NCI-H2171 (cell line): ENCODE data around the gene CILP2.
A peak's percentile ranks its signal among the peaks of the same experiment; 100 is the strongest.

Experiments
- DNase-seq: peaks from one replicate; lab custom pipeline; 2025; lab: John Stamatoyannopoulos, UW

Gene CILP2, protein sequence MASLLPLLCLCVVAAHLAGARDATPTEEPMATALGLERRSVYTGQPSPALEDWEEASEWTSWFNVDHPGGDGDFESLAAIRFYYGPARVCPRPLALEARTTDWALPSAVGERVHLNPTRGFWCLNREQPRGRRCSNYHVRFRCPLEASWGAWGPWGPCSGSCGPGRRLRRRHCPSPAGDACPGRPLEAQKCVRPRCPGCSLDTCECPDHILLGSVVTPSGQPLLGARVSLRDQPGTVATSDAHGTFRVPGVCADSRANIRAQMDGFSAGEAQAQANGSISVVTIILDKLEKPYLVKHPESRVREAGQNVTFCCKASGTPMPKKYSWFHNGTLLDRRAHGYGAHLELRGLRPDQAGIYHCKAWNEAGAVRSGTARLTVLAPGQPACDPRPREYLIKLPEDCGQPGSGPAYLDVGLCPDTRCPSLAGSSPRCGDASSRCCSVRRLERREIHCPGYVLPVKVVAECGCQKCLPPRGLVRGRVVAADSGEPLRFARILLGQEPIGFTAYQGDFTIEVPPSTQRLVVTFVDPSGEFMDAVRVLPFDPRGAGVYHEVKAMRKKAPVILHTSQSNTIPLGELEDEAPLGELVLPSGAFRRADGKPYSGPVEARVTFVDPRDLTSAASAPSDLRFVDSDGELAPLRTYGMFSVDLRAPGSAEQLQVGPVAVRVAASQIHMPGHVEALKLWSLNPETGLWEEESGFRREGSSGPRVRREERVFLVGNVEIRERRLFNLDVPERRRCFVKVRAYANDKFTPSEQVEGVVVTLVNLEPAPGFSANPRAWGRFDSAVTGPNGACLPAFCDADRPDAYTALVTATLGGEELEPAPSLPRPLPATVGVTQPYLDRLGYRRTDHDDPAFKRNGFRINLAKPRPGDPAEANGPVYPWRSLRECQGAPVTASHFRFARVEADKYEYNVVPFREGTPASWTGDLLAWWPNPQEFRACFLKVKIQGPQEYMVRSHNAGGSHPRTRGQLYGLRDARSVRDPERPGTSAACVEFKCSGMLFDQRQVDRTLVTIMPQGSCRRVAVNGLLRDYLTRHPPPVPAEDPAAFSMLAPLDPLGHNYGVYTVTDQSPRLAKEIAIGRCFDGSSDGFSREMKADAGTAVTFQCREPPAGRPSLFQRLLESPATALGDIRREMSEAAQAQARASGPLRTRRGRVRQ

DNA sequence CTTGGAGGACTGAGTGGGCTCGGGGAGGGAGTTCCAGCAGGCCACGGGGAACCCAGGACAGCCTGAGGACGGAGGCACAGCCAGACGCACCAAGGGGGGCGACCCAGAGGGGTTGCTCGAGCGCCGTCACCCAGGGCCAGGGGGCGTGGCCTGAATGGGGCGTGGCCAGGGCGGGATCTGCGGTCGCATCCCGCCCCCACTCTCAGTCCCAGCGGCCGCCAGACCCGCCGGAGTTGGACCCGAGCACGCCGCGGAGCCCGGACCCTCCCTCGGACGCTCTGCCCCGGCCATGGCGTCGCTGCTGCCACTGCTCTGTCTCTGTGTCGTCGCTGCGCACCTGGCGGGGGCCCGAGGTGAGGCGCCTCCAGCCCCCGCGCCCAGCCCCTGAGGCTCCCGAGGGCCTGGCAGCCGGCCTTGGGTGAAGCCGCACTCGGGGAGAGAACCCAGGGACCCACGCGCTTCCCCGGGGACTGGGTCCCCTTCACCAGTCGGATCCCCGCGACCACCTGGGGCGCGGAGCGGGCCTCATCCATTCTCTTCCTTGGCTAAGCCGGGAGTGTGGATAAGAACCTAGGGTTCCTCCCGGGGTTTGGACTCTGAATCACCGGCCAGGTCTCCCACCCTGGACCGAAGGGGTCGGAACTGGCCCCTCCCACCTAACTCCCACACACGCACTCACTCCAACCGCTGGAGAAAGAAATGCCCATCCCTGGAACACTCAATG, at the start of gene CILP2:
Gene CILP2, plus strand, starts transcription at position 205 of the 724 bp plus-strand sequence. Its CDS starts 85 bp downstream, at position 290.
- DNase-seq: peak; percentile 23

GRCh38 chr19:19488875-19489690, 49.0 kb upstream of the CILP2 start:
- DNase-seq: peak; percentile 59

DNA sequence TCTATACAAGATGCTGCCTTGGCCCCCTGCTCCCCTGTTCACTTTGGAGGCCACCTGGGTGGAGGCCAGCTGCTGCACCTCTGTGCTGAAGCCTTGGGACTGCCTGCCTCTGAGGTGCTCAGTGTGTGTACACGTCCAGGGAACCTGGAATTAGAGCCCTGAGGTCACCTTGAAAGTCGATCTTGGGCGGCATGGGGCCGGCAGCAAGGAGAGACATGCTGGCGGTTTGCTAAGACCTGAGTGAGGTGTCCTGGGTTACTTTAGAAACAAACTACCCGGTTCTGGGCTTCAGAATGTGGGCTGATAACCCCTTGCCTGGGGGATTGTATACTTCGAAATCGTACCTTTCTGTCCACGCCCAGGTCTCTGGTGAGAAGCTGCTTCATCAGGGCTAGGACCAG, 48.3 kb upstream of the CILP2 start:
- no peak for DNase-seq

- peak; percentile 51 for DNase-seq
Measured at GRCh38 chr19:19490214-19490968, 47.7 kb upstream of the CILP2 start.

DNA sequence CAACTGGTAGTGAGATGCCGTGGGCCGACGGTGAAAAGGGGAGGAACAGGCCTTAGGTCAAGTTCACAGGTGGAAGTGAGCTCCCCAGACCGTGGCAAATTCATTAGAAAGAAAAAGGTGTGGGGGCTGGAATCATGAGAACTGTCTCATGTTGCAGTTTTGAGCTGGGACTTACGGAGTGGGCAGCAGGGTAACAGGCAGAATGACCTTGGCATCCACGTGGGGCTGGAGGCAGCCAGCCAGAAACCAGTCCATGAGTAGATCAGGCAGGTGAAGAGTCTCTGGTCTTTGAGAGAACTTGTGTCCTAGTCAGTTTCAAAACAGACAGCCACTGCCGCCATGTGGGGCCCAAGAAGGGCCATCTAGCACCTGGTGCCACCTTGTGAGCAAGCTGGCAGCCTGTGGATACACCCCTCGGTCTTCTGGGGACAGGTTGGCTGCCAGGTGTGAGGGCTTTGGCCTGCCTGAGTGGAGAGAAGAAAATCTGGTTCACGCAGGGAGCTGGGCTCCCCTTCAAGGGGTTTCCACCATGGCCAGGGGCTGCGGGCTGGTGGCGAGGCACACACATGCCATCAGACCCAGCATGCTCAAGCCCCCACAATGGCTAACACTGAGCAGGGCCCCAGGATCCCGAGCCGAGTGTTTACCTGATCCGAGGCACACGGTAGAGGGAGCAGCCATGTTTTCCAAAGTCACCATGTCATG, 46.6 kb upstream of the CILP2 start:
- no peak for DNase-seq

DNA sequence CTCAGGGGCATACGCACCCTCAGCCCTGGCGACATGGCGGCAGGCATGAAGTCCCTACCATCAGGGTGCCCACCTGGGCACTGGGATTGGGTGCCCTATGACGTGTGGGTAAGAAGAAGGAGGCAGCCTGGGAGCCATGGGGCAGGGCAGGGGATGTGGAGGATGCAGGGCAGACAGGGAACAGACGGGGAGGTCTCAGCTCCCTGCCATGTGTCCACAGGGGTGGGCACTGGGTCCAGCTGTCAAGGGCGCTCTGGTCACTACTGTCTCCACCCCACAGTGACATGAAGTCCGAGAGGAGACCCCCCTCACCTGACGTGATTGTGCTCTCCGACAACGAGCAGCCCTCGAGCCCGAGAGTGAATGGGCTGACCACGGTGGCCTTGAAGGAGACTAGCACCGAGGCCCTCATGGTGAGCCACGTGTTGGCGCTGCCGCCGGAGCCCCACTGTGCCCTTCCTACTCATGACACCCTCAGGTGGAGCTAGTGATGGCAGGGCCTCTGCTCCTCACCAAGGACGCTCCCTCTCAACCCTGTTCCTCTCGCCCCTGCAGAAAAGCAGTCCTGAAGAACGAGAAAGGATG, 45.9 kb upstream of the CILP2 start:
- DNase-seq: no peak

DNA sequence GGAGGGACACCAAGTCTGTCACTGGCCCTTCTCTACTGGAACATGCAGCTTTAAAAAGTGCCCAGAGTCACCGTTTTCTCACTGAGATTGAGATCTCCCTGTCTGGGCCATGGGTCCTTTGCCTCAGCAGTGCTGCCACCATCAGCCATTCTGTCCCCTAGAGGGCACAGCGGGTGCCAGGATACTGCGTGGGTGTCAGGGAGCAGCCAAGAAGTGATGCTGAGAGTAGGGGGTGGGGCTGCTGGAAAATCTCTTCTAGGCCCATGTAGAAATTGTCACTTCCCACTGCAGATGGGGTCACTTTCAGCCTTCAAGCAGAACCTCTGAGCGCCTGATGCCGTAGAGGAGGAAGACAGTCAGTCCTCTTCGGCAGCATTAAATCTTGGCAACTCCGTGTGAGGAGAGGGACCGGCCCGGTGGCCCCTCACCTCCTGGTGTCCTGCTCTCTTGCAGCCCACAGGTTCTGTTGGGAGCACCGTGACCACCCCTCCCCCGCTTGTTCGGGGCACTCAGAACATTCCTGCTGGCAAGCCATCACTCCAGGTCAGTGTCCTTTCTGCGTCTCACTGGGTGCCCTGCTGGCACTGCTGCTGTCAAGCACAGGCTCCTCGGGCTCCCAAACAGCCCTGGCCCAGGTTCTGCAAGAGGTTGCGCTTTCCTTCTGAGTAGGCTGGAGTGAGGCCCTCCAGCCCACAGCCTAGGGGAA, 44.1 kb upstream of the CILP2 start:
- DNase-seq: no peak

DNA sequence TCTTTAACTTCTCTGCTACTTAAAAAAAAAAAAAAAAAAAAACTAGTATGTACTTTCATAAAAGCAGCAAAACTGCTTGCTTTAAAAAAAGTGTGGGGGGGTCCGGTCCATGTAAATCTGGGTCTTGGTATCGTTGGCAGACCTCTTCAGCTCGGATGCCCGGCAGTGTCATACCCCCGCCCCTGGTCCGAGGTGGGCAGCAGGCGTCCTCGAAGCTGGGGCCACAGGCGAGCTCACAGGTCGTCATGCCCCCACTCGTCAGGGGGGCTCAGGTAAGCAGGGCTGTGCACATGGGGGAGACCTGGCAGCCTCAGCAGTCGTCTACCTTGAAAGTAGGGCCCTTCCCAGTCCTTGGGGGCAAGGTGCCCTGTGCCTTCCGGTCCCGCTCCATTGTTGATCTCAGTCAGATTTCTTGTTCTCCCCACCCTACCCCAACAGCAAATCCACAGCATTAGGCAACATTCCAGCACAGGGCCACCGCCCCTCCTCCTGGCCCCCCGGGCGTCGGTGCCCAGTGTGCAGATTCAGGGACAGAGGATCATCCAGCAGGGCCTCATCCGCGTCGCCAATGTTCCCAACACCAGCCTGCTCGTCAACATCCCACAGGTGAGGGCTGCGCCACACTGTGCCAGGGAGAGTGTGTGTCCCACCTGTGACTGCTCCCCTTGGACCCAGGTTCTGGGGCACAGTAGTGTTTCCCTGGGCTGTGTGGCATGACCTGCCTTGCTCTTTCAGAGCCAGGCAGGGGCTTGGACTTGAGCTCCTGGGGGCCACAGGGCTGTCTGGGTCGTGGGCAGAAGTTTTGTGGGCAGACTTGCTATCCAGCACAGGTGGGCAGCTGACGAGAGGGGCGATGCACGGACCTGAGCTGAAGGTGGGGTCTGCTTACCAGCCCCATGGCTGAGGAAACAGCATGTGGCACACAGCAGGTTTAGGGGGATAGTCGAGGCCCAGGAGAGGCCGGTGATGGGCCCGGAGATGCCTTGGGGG, 42.2 kb upstream of the CILP2 start:
- DNase-seq: no peak

DNA sequence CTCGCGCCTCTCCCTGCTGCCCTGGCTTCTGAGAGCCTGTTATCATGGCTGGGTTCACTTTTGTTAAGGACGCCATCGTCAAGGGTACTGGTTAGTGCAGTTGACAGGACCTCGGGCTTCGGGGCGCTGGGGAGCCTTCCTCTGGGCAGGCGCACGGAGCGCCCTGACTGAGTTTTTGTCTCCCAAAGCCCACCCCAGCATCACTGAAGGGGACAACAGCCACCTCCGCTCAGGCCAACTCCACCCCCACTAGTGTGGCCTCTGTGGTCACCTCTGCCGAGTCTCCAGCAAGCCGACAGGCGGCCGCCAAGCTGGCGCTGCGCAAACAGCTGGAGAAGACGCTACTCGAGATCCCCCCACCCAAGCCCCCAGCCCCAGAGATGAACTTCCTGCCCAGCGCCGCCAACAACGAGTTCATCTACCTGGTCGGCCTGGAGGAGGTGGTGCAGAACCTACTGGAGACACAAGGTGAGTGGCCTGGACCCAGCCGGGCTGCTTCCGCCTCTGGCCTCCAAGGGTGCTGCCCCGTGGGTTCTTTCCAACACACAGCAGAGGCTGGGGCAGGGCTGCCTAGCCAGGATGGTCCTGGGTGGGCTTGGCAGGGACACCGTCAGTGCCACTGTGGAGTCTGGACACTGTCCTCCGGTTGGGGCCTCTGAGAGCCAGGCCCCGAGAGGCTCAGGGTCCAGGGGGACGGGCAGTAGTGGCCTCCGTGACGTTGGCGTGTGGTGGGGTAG, 39.6 kb upstream of the CILP2 start:
- DNase-seq: no peak

DNA sequence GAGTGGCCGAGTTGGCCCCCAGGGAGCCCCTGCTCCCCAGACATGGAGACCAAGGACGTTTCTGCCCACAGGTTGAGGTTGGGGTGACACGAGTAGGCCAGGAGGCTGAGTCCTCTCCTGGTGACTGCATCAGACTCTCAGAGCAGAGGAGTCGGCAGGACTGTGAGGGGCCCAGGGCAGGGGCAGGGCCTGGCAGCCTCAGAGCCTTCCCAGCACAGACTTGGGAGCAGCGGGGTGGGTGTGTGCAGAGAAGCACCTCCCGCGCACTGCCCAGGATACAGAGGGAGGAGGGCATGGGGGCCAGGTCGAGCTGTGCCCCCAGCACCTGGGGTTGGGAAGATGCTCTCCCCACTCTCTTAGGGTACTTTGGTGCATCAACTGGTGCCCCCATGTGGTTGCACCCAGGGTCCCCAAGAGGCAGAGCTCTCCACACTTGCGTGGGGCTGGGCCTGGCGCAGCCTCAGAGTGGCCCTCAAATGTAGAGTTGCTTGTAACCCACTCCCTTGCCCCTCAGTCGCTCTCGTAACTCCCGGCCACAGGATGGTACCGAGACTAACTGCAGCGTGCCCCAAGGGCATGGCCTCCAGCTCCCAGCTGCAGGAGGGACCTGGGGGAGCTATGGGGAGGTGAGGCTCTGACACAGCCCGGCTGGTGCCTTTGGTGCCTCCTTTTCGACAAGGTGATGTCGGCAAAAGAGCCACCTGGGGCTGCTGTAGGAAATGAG, 38.6 kb upstream of the CILP2 start:
- DNase-seq: no peak

DNA sequence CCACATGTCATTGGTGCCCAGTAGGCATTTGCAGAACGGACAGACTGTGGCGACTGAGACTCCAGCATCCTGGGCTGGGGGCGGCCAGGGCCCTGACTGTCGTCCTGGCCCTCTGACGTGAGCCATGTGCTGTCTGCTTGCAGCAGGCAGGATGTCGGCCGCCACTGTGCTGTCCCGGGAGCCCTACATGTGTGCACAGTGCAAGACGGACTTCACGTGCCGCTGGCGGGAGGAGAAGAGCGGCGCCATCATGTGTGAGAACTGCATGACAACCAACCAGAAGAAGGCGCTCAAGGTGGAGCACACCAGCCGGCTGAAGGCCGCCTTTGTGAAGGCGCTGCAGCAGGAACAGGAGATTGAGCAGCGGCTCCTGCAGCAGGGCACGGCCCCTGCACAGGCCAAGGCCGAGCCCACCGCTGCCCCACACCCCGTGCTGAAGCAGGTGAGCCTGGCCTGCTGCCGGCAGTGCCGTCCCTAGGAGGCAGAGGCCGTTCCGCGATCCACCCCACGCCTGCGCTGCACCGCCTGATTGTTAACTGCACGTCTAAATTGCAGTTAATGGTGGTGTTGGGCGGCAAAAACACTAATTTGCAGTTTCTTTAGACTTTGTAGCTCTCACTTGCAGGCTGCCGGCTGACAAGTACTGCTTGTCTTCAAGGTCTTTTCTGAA, 37.0 kb upstream of the CILP2 start:
- no peak for DNase-seq

DNA sequence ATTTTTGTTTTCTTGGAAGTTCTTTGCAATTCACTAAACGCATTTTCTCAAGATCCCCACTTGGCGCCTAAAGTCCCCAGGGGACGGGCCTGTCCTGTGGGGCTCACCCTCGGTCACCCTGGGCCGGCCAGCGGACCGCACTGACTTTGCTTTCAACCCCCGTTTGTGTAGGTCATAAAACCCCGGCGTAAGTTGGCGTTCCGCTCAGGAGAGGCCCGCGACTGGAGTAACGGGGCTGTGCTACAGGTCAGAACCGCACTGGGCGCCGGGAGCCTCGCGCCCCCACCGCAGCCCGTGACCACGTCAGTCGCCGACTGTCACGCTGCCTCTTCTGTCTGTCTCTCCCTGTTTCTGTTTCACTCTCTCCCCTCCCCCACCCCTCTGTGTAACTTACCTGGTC, 36.3 kb upstream of the CILP2 start:
- DNase-seq: no peak

- DNase-seq: no peak
Measured at GRCh38 chr19:19502281-19502680, 35.8 kb upstream of the CILP2 start.

- DNase-seq: no peak
Measured at GRCh38 chr19:19502808-19503602, 35.1 kb upstream of the CILP2 start.
